Cardiac muscle cell (in vitro differentiated cells and primary cell): ENCODE results near the gene ZFX. TPM values are rescaled to one million over a fixed set of nuclear protein-coding genes. Genes with fewer than 3 reads are reported as not detected.

ENCODE experiments used
- DNase-seq, 2 donors: peaks; one replicate each; pipeline versions ENCODE4 v3.0.0 to v3.0.0-alpha.2; 2010 to 2017; ENCODE audit warnings: low read depth in 1 of 2, low spot score in 1 of 2
- H3K27ac ChIP-seq: fragments of 200-600 bp; sonication (generic); 2 replicates; pipeline ENCODE4 v1.5.1; 2016
- H3K27me3 ChIP-seq: fragments of 200-600 bp; sonication (generic); 2 replicates; pipeline ENCODE4 v1.6.0; 2016; ENCODE audit warnings: control low read depth
- H3K36me3 ChIP-seq: fragments of 200-600 bp; sonication (generic); 2 replicates; pipeline ENCODE4 v1.5.1; 2016; ENCODE audit warnings: control low read depth
- H3K4me1 ChIP-seq: fragments of 200-600 bp; sonication (generic); 2 replicates; pipeline ENCODE4 v1.8.1; 2017; ENCODE audit warnings: low read depth, mild to moderate bottlenecking, mixed run types
- H3K4me3 ChIP-seq: fragments of 200-600 bp; sonication (generic); 2 replicates; pipeline ENCODE4 v1.5.1; 2016; ENCODE audit warnings: mild to moderate bottlenecking
- H3K9me3 ChIP-seq: fragments of 200-600 bp; sonication (generic); 2 replicates; pipeline ENCODE4 v1.5.1; 2017; ENCODE audit warnings: low read depth, mild to moderate bottlenecking, control low read depth
- polyA plus RNA-seq: library from polyadenylated mRNA; unstranded; fragments of >200 nt; fragmentation: Nextera tagmentation; extraction: Ambion mirVana; gene quantifications from 2 replicates; pipeline ENCODE4 v1.2.1, GENCODE V29; 2016
- total RNA-seq: library from RNA; depleted of rRNA; stranded (reverse); fragments of >200 nt; gene quantifications from 2 replicates; pipeline ENCODE4 v1.2.3, GENCODE V29; 2016
- TF ChIP-seq, protein P1 (sequence below): IDR thresholded peaks from 2 replicates; pipeline ENCODE4 v1.5.1; 2012; ENCODE audit warnings: low read depth, mild to moderate bottlenecking, low read length

ZFX gene
- total and polyA plus RNA-seq, 2 experiments from 2014 or later, result 24.6 to 39.9 TPM

GRCh38 chrX:24148535-24149350 lies 786 bp upstream of the ZFX start:
- Histone ChIP-seq H3K9me3 (no peaks in the 10 kb centered on the region), H3K4me3 (peak overlapping the region; percentile 98), H3K4me1 (peaks cover 52% of the 10 kb centered on the region), H3K27ac (peak overlapping the region; percentile 100), H3K27me3 (no peaks in the 10 kb centered on the region), H3K36me3 (peaks cover 2% of the 10 kb centered on the region)
- DNase-seq, result peak in 1 of 2 donors; percentile 57
- TF ChIP-seq, protein P1, sequence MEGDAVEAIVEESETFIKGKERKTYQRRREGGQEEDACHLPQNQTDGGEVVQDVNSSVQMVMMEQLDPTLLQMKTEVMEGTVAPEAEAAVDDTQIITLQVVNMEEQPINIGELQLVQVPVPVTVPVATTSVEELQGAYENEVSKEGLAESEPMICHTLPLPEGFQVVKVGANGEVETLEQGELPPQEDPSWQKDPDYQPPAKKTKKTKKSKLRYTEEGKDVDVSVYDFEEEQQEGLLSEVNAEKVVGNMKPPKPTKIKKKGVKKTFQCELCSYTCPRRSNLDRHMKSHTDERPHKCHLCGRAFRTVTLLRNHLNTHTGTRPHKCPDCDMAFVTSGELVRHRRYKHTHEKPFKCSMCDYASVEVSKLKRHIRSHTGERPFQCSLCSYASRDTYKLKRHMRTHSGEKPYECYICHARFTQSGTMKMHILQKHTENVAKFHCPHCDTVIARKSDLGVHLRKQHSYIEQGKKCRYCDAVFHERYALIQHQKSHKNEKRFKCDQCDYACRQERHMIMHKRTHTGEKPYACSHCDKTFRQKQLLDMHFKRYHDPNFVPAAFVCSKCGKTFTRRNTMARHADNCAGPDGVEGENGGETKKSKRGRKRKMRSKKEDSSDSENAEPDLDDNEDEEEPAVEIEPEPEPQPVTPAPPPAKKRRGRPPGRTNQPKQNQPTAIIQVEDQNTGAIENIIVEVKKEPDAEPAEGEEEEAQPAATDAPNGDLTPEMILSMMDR, result no peak

DNA sequence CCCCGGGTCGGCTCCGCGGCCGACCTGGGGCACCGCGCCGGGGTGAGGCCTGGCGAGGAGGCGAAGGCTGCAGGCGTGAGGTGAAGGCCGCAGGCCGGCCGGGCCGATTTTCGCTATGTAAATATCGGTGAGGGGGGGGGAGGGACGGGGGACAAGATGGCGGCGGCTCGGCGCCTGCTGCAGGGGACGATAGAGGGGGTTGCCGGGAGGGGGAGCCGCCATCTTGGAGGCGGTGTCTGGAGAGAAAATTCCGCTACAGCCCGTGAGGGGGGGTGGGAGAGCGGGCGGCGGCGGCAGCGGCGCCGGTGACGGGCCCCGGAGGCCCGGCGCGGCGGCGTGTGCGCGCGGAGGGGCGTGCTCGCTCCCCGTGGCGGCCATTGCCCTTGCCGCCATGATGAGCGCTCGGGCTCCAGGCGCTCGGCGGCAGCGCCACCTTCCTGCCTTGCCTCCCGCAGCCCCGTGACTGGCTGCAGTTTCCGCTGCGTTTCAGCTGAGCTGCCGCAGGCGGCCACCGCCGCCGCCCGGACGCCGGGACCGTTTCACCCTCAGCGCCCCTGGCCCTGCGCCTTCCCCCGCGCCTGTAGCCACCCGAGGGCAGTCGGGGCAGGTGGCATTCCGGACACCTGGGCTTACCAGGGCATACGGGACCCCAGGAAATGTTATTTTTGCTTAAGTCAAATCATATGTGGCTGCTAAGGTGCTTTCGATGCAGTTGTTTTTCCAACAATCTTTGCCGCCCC lies 692 bp downstream of the ZFX start:
- DNase-seq, result peak; percentile 92 to 95
- Histone ChIP-seq H3K36me3 (peaks cover 2% of the 10 kb centered on the region), H3K4me1 (peaks cover 64% of the 10 kb centered on the region), H3K27ac (peak overlapping the region; percentile 100), H3K9me3 (no peaks in the 10 kb centered on the region), H3K27me3 (no peaks in the 10 kb centered on the region), H3K4me3 (peak overlapping the region; percentile 98)
- TF ChIP-seq, protein P1, result peak; percentile 24

DNA sequence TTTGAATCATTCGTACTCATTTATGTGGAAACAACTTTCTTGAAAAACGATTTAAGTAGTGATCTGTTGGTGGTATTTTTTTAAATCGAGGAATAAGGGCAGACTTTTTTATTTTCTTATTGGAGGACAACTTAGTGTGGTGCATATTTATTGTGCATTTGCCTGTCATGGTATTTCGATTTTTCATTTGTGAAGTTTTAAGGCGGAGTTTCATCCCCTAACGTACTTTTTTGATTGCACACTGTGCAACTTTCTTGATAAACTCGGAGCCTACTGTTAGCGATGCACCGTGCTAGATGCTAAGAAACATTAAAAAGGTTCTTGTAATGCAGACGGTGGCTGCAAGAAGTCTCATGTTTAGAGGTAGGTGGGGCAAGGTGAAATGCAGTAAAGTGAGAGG lies 1.4 kb downstream of the ZFX start:
- no peak for DNase-seq
- peak overlapping the region; percentile 98 for H3K4me3 ChIP-seq
- TF ChIP-seq, protein P1, result no peak
- H3K27me3 ChIP-seq, result no peaks in the 10 kb centered on the region
- H3K9me3 ChIP-seq, result no peaks in the 10 kb centered on the region
- H3K27ac ChIP-seq, result peak overlapping the region; percentile 100
- H3K36me3 ChIP-seq, result peaks cover 2% of the 10 kb centered on the region
- H3K4me1 ChIP-seq, result peaks cover 57% of the 10 kb centered on the region

DNA sequence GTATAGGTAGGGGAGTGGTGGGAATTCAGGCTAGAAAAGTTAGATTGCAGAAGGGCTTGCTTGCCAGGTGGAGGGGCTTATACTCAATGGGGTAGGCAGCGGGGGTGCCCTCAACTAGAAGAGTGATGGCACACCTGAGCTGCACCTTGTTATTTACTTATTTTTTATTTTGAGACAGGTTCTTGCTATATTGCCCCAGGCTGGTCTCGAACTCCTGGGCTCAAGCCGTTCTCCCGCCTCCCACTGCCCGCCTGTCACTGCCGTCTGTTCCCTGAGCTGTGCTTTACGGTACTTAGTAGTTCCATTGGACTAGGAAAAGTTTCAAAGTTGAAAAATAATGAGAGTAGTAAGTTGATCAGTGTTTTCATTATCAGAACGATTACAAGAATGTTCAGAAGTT lies 2.0 kb downstream of the ZFX start:
- TF ChIP-seq, protein P1, result no peak
- Histone ChIP-seq H3K27ac (peak overlapping the region; percentile 100), H3K36me3 (peaks cover 2% of the 10 kb centered on the region), H3K4me1 (peaks cover 51% of the 10 kb centered on the region), H3K27me3 (no peaks in the 10 kb centered on the region), H3K4me3 (peak overlapping the region; percentile 98), H3K9me3 (no peaks in the 10 kb centered on the region)
- no peak for DNase-seq

DNA sequence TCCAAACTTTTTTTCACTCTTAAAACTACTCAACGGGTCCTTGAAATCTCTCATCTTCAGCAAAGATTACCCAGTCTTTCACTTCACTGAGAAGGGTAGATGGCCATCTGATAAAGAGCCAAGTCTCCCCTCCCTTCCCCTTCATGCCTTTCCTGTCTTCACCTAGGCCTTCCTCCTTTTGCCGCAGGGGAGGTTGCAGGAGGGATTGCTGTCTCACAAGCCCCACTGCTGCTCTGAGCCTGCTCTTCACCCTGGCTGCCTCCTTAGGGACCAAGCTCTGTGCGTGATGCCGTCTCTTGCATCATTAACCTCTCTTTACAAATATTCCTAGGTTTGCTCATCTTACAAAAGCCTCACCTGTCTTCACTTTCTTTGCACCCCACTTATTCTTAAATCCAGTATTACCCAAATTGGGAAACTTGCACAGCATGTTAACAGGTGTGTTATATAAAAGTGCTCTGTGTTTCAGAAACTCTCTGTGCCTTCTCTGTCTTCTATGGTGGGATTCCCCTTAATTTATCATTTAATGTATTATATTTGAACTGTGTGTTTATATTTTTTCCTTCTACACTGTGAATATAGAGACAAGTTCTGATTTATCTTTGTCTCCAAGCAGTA lies 3.8 kb downstream of the ZFX start:
- DNase-seq, result peak; percentile 35 to 36
- TF ChIP-seq, protein P1, result no peak
- peaks cover 40% of the 10 kb centered on the region for H3K4me1 ChIP-seq
- peak overlapping the region; percentile 64 for H3K27ac ChIP-seq
- H3K27me3 ChIP-seq, result no peaks in the 10 kb centered on the region
- H3K36me3 ChIP-seq, result peaks cover 2% of the 10 kb centered on the region
- H3K4me3 ChIP-seq, result peak overlapping the region; percentile 12
- no peaks in the 10 kb centered on the region for H3K9me3 ChIP-seq
